Measurements from ENCODE around the gene NCAM1. TPM values are rescaled to one million over a fixed set of nuclear protein-coding genes. Genes with fewer than 3 reads are reported as not detected.

The NCAM1 gene
- total RNA-seq, 1 donor from 2014 or later, result 3.5 TPM

DNA sequence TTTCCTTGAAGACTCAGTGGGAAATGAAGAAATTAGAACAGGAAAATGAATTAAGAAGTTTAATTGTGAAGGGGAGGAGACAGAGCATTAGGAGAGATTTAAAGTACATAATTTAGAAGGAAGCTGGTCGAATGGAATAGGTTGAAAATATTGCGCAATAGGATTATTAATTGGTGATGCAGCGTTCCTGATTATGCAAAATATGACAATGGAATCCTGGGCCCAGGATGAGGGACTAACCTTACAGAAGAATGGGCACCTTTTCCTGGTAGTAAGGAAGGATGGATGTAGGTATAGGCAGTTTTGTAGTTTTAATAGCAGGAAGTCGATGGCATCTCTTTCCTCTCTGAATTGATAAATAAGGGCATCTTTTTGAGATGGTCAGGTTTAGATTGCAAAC lies 360.9 kb downstream of the NCAM1 start:
- intact Hi-C loops (cut with DNase I), result no loop called here
- no peak overlapping the region for H3K27ac ChIP-seq
- DNase-seq, result no peak
- H3K9me3 ChIP-seq, result no peaks in the 10 kb centered on the region
- peaks cover 40% of the 10 kb centered on the region for H3K36me3 ChIP-seq
- H3K4me1 ChIP-seq, result no peaks in the 10 kb centered on the region
- no peaks in the 10 kb centered on the region for H3K27me3 ChIP-seq (ENCODE audit: low read depth)
- no peak overlapping the region for H3K4me3 ChIP-seq
- TF ChIP-seq, protein P1, sequence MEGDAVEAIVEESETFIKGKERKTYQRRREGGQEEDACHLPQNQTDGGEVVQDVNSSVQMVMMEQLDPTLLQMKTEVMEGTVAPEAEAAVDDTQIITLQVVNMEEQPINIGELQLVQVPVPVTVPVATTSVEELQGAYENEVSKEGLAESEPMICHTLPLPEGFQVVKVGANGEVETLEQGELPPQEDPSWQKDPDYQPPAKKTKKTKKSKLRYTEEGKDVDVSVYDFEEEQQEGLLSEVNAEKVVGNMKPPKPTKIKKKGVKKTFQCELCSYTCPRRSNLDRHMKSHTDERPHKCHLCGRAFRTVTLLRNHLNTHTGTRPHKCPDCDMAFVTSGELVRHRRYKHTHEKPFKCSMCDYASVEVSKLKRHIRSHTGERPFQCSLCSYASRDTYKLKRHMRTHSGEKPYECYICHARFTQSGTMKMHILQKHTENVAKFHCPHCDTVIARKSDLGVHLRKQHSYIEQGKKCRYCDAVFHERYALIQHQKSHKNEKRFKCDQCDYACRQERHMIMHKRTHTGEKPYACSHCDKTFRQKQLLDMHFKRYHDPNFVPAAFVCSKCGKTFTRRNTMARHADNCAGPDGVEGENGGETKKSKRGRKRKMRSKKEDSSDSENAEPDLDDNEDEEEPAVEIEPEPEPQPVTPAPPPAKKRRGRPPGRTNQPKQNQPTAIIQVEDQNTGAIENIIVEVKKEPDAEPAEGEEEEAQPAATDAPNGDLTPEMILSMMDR (IDR thresholded peaks at IDR 0.05), result no peak
- ATAC-seq, result no peak

- intact Hi-C loops (cut with DNase I), result no loop called here
- TF ChIP-seq, protein P1 (IDR thresholded peaks at IDR 0.05), result no peak
- H3K36me3 ChIP-seq, result peaks cover 61% of the 10 kb centered on the region
- no peak for ATAC-seq
- H3K27me3 ChIP-seq (ENCODE audit: low read depth), result no peaks in the 10 kb centered on the region
- no peak overlapping the region for H3K27ac ChIP-seq
- no peak for DNase-seq
- H3K4me3 ChIP-seq, result no peak overlapping the region
- no peaks in the 10 kb centered on the region for H3K9me3 ChIP-seq
- no peaks in the 10 kb centered on the region for H3K4me1 ChIP-seq
These were observed 363.0 kb downstream of the NCAM1 start for GRCh38 chr11:113324250-113324649.
